HG02571 (cell line): ENCODE data around the gene RRAGC.

ENCODE experiments used
- ATAC-seq: cut with Tn5 transposase; IDR thresholded peaks from one replicate; pipeline ENCODE4 v1.9.1; 2021; ENCODE audit warnings: mild to moderate bottlenecking, moderate library complexity; ENCODE audit not compliant: unreplicated experiment

The RRAGC gene

DNA sequence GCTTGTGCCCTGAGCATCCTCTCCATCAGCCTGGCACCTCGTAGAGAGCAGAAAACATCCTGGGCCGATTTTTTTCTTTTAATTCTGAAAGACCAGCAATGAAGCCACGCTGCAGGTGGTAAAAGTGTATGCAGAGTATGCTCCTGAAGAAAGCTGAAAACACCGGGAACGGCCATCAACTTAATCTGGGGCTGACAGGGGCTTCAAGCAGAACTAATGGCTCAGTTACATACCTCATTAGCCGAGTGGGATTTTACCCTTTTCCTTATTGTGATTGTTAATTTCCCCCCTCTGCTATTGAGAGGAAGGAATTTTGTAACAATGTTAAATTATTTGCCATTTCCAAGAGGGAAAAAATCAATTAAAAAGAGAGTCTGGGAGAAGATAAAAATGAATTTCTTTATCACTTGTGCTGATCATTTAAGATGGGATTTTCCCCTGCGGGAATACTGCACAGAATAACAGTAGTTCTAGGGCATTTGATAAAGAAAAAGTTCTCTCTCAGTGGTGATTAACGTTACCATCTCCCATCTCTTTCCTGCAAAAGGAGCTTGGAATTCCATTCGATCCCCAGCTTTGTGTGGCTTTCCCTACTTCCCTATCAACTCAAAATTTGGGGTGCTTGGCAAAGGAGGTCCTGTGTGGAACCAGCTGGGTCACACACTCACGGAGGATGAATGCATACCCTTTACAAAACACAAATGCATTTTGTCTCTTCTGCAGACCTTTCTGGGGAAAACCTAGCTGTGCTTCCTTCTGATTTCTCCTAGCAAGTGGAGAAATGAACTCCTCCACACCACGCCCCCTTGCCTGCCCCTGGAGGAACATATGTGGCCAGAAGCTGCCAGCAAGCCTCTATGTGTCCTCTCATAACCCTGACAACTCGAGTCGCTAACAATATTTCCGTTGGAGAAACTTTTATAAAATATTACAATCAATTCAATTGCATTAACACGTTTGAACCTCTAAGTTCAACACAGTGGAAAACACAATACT is 70.9 kb downstream of the RRAGC start:
- no peak for ATAC-seq
